ACHN (cell line): ENCODE data around the gene PDE6D.
A peak's percentile ranks its signal among the peaks of the same experiment; 100 is the strongest.

Source experiments
- DNase-seq: peaks from one replicate; pipeline ENCODE4 v3.0.0-alpha.2; 2015
- in situ Hi-C: cut with HindIII; loops from 2 replicates; pipeline ENCODE4 v1.10.0; 2017; ENCODE audit warnings: low sequenced_read_pairs, low pct_ligation_motif_present, low pct_unique_long_range_greater_than_20kb

PDE6D gene

DNA sequence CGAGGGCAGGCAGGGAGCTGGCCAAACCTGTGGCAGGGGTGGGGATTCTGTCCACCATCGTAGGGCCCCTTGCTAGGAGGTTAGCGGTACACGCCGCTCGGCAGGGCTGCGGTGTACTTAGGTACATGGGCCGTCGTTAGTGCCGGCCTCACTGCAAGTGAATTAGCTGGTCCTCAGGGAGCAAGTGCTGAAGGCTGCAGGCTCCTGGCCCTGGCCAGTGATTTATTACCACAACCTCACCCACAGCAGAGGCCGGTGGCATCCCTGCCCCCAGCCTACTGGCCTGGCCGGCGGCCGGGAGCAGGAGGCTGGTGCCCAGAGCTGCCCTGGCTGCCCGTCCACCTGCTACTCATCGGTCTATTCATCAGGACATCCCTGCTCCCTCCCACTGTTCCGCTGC is 92.4 kb downstream of the PDE6D start:
- no peak for DNase-seq
- in situ Hi-C loops = no loop called here

DNA sequence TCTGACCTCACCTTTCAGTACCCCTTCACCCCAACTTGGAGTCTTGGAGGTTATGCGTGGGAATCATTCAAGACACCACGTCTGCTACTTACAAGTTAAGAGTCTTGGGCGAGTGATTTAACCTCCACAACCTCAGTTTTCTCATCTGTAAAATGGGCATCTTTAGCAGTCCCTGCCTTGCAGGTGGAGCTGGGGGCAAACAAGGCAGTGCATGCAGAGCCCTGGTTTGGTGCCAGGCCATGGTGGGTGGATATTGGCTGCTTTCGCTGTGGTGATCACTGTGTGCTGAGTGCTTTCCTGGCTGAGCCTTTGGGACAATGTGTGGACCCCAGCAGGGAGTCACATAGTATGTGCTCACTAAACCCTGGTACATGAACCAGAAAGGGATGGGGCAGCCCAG is 93.1 kb downstream of the PDE6D start:
- in situ Hi-C loops = no loop called here

DNA sequence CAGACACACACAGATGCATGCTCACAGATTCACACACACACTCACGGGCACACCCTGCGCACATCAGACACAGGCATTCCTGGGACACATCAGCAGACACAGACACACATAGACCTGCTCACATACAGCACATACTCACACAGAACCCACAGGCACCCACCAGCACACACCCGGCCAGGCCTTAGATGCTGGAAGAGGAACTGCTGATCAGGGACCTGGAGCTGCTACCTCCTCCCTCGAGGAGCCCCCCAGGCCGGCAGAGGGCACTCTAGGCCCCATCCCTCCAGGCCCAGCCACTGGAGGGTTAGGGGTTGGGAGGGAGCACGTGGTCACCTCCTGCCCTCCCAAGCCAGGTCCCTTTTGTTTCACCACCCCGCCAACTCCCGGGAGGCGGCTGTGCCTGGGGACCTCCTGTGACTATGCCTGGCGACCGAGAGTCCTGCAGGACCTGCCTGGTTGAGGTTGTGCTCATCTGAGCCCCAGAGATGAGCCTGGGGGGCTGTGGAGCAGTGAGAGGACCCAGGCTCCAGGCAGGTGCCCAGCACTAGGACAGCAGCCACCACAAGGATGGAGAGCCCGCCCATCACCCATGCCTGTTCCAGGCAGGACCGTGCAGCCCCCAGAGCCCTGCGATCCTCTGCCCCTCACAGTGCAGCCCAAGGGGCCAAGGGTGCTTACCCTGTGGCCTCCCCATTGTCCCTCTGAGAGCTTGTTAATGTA is 93.8 kb downstream of the PDE6D start:
- in situ Hi-C loops = no loop called here
- DNase-seq = peak; percentile 71

More for the DNA sequence above, 93.1 kb downstream of the PDE6D start:
- no peak for DNase-seq

DNA sequence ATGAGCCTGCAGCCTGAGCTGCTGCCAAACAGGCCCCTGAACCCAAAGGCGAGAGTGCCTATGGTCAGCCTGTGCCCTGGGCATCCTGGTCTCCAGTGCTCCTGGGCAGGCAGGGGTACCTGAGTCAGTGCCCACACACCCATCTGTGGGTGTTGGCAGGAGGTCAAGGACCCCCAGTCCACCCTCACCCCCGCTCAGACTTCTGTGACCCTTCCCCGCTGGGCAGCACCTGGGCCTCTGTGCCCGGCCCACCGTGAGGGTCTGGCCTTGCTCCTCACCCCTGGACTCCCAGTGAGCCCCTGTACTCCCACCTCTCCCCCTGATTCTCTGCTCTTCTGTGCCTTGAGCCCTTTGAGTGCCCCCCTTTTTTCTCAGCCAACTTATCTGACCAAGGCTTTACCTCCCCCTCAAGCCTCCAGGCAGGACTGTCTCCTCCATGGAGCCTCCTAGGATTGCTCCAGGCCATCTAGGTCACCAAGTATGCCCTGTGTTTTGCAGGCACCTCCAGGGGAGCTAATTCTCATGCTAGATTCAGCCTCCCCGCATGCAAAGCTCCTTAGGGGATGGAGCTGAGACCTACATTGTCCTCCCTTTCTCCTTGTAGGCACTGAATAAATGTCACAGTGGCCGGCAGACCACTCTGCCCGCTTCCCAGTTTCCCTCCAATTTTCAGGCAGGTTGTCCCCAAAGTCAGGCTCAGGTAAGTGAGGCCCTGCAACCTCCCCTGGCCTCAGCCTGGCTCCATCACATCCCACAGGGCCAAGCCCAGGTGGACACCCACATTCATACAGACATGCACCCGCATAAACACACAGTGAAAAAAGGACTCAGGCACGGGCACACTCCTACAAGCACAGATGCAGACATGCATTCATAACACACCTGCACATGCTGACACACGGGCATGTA is 94.6 kb downstream of the PDE6D start:
- in situ Hi-C loops = no loop called here
- DNase-seq = no peak

DNA sequence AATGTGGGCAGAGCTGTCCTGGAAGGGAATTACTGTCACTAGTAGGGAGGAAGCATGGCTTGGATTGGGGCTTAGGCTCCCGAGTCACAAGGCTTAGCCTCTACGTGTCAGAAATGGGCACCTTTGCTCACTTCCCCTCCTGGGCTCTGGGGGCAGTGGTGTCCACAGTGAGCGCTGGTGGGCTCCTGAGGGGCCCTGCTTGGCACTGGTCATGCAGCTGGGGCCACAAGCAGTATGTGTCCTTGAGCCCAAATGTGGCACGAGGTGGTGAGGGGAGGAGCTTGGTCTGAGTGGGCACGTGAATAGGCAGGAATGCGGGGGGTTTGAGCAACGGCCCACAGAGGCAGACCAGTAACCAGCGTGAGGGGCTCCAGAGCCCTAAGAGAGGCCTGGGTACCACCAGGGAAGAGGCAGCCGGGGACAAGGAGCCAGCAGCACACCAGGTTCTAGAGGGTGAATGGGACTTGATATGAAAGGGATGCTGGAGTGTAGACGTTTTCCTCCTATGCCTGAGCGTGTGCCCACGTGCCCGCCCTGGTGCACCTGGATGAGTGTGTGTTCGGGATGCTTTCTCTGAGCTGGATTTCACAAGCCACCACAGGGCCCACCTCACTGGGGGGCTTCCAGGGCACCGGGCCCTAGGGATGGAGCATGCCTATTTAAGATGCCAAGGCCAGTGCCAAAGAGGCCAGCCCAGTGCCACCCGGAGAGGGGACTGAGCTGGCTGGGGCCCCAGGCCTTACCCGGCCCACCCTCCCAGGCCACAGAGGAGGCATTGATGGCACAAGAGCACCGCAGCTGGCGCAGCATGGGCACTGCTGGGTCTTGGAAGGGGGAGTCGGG is 95.5 kb downstream of the PDE6D start:
- DNase-seq = no peak

DNA sequence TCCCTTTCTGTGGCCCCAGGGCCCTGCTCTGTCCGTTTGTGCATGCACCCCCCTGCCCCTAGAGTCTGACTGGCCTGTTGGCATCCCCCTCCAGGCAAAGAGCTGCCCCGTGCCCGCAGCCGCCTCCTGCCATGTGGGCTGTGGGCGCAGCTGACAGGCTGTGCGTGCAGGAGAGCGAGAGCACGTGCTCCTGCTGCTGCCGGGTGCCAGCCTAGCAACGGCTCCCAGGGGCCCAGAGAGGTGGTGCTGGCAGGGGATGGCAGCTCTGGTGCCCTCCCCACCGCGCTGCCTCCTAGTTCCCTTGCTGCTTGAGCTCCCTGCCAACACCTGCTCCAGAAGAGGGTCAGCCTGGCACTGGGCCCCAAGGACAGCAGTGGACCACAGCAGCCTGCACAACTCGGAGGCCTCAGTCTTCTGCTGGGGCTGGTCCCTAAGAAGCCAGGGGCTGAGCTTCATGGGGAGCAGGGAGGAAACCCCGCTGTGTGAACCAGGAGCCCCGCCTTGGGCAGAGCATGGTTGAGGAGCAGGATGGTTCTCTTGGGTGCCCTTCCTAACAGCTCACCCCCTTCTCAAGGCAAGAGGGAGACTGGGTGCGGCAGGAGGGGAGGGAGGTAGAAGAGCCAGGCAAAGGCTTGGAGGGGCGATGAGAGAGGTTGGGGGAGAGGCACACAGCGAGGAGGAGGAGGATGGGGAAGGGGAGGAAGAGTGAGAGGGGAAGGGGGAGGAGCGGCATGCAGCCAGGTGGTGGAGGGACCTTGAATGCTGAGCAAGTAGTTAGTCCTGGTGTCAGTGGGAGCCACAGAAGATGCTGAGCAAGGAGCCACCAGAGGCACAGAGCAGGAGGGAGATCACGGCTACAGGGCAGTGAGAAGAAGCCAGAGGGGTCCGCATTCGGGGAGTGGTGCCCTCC is 96.5 kb downstream of the PDE6D start:
- no peak for DNase-seq
- in situ Hi-C loops = no loop called here

More for the DNA sequence above, 95.5 kb downstream of the PDE6D start:
- in situ Hi-C loops = no loop called here

DNA sequence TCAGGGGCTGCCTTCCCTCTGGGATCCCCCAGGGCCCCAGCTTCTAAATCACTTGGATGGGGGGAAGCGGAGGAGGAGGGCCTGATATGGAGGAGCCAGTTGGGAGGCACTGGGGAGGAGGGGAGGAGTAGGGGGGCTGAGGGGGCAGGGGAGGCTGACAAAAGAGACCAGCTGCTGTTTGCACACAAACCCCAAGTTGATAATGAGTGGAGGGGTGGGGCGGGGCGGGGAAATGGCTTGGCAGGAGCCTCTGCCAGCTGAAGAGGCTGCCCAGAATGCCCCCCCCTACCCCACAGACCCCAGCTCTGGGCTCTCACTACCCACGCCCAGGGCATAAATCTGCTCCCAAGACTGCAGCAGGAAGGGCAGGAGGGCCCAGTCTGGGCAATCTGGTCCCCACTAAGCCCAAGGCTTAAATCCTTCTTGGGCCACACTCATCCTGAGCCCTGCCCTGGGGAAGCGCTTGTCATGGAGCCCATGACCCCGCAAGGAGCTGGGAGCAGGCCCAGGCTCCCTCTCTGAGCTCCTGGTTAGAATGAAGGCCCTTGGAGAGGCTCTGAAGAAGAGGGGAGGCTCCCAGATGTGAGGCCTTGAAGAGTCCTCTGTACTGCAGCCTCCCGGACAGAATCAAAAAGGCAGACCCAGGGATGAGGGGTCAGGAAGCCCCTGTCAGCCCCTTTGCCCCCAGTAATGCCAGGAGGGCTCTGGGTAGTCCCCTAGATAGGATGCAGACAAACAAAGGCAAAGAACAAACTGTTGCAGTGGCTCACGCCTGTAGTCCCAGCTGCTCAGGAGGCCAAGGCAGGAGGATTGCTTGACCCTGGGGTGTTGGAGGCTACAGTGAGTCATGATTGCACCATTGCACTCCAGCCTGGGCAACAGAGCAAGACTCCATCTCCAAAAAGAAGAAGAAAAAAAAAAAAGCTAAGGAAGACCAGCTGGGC is 97.5 kb downstream of the PDE6D start:
- in situ Hi-C loops = no loop called here
- DNase-seq = no peak

DNA sequence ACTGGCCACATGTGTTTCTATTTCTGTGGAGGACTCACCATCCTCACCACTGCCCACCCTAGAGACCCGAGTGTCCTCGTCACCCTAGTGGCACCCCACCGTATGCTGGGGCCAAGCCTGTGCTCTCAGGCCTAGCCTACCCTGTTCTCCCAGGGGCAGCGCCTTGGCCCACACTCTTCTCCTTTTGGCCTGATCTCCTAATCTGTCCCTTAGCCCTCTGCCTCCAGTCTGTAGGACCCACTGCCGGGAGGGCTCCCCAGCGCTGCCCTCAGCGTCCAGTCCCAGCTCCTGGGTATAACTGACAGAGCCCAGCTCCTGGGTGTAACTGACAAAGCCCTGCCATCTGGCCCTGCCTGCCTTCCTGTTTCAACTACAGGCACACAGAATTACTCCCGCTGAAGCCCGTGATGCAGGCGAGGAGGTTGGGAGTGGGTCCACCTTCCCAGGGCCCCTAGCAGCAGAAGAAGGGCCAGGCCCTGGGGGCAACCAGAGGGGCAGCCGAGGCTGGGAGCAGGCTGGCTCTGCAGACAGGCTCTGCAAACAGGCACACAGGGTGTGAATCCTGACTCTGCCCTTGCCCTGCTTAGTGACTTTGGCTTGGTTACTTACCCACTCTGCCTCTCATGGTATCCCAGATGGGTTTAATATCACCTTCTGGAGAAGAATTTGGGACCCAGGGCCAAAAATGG is 98.3 kb downstream of the PDE6D start:
- no peak for DNase-seq

More for the DNA sequence above, 98.3 kb downstream of the PDE6D start:
- in situ Hi-C loops = no loop called here
